ENCODE data around the gene PHF23. TPM values are rescaled to one million over a fixed set of nuclear protein-coding genes. Genes with fewer than 3 reads are reported as not detected.

The PHF23 gene
- total RNA-seq, 6 experiments from 2014 or later: 16.0 to 24.3 (median 18.2) TPM

GRCh38 chr17:7237266-7237760 lies 1.9 kb downstream of the PHF23 start:
- ATAC-seq (no peak), DNase-seq (no peak)
- Histone ChIP-seq H3K27ac (peak overlapping the region; percentile 44 to 82 (median 75)), H3K9me3 (no peaks in the 10 kb centered on the region), H3K4me1 (peaks cover 0 to 38% (median 11%) of the 10 kb centered on the region in 4 donors), H3K36me3 (peaks cover 3 to 16% (median 8%) of the 10 kb centered on the region in 4 donors), H3K4me3 (peak overlapping the region; percentile 94 to 96 (median 94)), H3K27me3 (no peaks in the 10 kb centered on the region)
- 31% methylated on average over 4 of the region's 6 CpGs for whole genome bisulfite sequencing (ENCODE audit: insufficient coverage, low coverage, low lambda C conversion rate, missing lambda C conversion rate)
- intact Hi-C loops (cut with DNase I): no loop called here
- TF ChIP-seq CTCF (IDR thresholded peaks at IDR 0.05): no peak
- TF ChIP-seq POLR2A (IDR thresholded peaks at IDR 0.05): no peak

- ATAC-seq (no peak), DNase-seq (peak in 1 of 3 donors; percentile 20)
- Histone ChIP-seq H3K27ac (no peak overlapping the region), H3K27me3 (no peaks in the 10 kb centered on the region), H3K9me3 (no peaks in the 10 kb centered on the region), H3K4me1 (peaks cover 0 to 43% (median 11%) of the 10 kb centered on the region in 4 donors), H3K4me3 (peak overlapping the region in 1 of 3 donors; percentile 96), H3K36me3 (peaks cover 3 to 16% (median 8%) of the 10 kb centered on the region in 4 donors)
- intact Hi-C loops (cut with DNase I): no loop called here
- TF ChIP-seq CTCF (IDR thresholded peaks at IDR 0.05) (no peak), POLR2A (IDR thresholded peaks at IDR 0.05) (no peak)
- WGBS (ENCODE audit: insufficient coverage, low coverage, low lambda C conversion rate, missing lambda C conversion rate): 80% methylated on average over 6 of the region's 6 CpGs
Observed at GRCh38 chr17:7236808-7237207, 2.4 kb downstream of the PHF23 start.

DNA sequence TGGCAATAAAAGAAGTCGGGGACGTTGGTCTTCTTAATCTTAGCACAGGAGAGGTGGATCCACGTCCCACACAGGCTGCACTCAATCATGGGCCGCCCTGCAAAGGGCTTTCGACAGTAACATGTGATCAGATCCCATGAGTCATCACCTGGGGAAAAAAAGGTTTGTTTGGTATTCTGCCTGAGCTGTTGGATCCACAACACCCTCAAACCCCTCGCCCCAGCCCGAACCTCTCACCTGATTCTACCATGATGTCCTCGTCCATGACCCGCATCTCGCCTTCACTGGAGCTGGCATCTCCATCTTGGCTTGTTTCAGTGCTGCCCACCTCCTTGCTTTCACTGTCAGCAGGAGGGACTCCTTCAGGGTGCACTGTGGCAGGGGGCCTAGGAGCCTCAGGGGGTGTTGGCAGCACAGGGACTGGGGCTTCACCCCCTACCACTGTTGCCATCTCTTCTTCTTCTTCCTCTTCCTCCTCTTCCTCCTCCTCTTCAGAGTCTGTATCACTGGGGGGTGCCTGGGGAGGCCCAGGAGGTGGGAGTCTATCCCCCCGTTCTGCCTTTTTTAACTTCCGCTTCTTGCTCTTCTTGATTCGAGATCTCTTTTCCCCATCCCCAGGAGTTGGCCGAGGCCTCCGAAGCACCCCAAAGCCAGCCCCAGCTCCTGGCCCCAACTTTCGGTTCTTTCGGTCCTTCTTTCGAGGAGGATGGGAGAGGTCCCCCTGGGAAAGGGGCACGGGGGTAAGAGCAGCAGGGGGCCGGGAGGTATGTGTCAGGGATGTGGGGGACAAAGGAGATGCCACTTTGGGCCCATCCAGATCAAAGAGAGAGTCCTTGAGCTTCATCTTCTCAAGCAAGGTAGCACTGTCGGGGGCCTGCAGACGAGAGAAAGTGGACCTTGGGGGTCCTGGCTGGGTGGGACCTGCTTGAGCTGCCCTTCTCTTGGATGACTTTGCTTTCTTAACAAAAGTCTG lies 3.3 kb downstream of the PHF23 start:
- peak overlapping the region in 1 of 3 donors; percentile 72 for H3K27ac ChIP-seq
- no peaks in the 10 kb centered on the region for H3K9me3 ChIP-seq
- 89% methylated on average over 13 of the region's 22 CpGs for WGBS (ENCODE audit: insufficient coverage, low coverage, low lambda C conversion rate, missing lambda C conversion rate)
- intact Hi-C loops (cut with DNase I): no loop called here
- peaks cover 0 to 41% (median 8%) of the 10 kb centered on the region in 4 donors for H3K4me1 ChIP-seq
- H3K27me3 ChIP-seq: no peaks in the 10 kb centered on the region
- DNase-seq: peak in 1 of 3 donors; percentile 22
- peaks cover 3 to 16% (median 7%) of the 10 kb centered on the region in 4 donors for H3K36me3 ChIP-seq
- no peak overlapping the region for H3K4me3 ChIP-seq
- no peak for TF ChIP-seq POLR2A (IDR thresholded peaks at IDR 0.05)
- TF ChIP-seq CTCF (IDR thresholded peaks at IDR 0.05): no peak
- no peak for ATAC-seq

DNA sequence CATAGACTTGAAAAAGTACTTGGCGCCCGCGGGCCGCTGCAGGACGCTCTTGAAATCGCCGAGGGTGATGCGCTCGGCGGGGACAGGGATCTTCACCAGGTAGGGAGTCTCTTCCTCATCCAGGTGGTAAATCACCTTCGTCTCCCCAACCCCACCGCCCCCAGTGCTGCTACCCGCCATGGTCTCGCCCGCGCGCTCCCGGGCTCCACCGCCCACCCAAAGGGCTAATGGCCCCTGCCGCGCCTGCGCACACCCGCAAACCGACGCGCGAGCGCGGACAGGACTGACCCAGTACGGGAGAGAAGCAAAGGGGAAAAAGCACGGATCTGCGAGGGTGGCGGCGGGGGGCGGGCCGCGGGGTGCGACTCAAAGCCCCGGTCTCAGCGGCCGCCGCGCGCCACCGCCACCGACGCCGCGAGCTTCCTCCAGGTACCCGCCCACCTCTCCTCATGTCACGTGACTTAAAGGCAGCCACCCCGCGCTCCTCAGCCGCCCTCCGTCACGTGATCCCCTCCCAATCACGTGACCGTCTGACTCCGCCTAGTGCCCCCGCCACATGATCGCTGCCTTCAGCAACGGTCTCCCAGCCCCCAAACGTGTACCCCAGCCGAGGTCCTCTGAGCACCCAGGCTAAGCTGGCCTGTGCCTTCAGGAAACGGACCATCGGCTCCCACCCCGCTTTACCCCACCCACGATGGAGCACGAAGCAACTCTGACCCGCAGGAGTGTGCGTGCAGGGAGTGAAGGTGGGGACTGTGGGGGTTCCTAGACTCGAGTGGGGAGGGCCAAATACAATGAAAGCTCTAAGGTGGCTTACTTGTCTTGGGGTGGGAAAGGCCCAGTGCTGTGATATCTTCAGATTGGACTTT lies 4.9 kb downstream of the PHF23 start, which contains the start of gene DVL2:
Gene DVL2 (minus strand): TSS at position 435 of the 869 bp plus-strand sequence. CDS start 255 bp downstream, at position 180.
- intact Hi-C loops (cut with DNase I): no loop called here
- Histone ChIP-seq H3K27me3 (no peaks in the 10 kb centered on the region), H3K27ac (peak within 1 kb of the TSS; percentile 69 to 72 (median 71)), H3K9me3 (no peaks in the 10 kb centered on the region), H3K4me1 (peaks cover 0 to 29% (median 3%) of the 10 kb centered on the region in 4 donors), H3K36me3 (peaks cover 0 to 19% (median 3%) of the 10 kb centered on the region in 4 donors), H3K4me3 (peak within 1 kb of the TSS; percentile 74 to 92 (median 79))
- 0% methylated on average over 21 of the region's 72 CpGs for WGBS (ENCODE audit: insufficient coverage, low coverage, low lambda C conversion rate, missing lambda C conversion rate)
- TF ChIP-seq POLR2A (IDR thresholded peaks at IDR 0.05) (peak; percentile 55), CTCF (IDR thresholded peaks at IDR 0.05) (no peak)
- DNase-seq (peak; percentile 96 to 98 (median 97)), ATAC-seq (peak; percentile 48 to 61 (median 55))
